HG02970 (cell line): Measurements from ENCODE around the gene CNDP1.

Experiments
- ATAC-seq: cut with Tn5 transposase; IDR thresholded peaks from one replicate; pipeline ENCODE4 v1.9.1; 2021; ENCODE audit warnings: mild to moderate bottlenecking, moderate library complexity, moderate number of reproducible peaks; ENCODE audit not compliant: unreplicated experiment, low FRiP score

CNDP1 gene

DNA sequence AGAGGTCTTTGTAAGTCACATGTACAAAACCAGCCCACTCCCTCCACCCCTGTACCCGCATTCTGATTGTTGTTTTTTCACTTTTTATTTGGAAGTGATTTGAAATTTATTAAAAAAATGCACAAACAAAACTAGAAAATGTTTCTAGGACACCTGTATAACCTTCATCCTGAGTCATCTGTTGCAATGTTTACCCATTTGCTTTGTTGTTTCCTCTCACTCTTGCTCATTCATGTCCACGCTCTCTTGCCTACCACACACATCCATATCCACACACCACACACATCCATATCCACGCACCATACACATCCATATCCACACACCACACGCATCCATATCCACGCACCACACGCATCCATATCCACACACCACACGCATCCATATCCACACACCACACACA, 82.2 kb downstream of the CNDP1 start:
- no peak for ATAC-seq

DNA sequence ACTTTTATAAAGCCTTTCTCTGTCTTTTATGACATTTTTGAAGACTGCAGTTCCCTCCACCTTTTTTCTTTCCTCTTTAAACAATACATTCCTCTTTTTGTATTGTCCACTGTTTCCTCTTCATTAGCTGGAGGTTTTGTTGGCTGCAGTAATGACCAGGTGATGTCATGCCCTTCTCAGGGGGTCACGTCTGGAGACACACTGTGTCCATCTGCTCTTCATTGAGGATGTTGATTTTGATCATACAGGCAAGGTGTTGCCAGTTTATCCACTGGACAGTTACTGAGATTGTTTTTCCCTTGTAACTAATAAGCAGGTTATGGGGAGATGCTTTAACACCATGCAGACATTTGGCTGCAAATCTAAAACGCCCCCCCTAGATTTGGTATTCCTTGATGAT, 83.2 kb downstream of the CNDP1 start:
- ATAC-seq: no peak

DNA sequence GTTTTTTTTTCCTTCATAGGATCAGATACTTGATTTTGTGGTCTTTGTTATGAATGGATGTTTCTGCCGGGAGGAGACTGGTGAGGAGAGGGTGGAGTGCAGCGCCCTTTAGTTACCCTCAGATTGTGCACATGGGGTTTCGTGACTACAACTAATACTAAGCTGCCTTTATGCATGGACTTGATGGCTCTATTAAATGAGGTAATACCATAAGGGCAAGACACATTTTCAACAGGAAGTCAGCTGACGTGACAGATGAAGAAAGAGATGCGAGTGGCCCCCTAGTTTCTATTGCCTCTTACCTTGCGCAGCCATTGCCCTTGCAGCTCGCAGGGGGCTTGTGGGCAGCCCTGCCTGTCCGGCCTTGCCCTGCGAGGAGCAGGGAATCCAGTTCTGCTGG, 87.8 kb downstream of the CNDP1 start:
- no peak for ATAC-seq

DNA sequence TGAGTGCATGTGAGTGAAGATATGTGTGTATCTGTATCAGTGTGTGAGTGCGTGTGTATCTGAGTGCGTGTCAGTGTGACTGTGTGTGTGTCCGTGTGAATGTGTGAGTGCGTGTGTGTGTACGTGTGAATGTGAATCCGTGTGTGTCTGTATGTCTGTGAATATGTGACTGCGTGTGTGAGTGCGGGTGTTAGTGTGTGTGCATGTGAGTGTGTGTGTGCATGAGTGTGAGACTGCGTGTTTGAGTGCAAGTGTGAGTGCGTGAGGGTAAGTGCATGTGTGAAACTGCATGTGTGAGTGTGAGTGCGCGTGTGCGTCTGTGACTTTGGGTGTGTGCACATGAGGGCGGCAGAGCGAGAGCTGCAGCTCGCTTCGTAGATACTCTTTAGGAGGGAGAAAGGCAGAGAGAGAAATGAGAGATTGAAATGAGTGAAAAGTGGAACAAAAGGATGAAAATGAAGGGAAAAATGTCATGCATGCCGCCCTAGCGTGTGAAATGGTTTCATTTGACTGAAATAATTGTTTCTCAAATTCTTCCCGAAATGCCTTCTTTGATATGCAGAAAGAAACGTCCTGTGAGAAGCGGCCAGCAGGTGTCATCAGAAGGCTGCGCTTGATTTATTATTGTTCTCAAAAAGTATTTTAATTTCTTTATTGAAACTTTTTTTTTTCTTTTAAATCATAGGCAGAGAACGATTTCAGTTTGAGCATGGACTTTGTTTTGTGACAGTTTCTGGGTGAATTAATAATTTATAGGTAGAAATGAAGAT, 88.9 kb downstream of the CNDP1 start:
- ATAC-seq: no peak

DNA sequence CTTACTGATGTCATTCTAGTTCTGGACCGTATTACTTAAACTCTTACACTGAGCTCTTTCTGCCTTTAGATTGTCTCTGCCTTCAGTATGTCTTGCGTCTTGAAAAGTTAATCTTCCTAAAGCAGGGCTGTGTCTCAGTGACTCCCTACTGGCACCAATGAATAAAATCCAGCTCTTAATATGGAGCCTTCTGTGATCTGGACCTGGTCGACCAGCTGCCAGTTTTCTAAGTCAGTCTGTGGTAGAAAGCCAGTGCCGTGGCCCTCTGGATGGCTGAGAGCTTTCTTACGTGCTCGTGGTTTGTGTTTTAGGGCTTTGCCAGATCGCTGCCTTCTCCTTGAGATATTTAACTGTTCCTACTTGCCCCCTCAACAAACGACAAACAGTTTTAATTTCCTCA, 90.2 kb downstream of the CNDP1 start:
- ATAC-seq: no peak

DNA sequence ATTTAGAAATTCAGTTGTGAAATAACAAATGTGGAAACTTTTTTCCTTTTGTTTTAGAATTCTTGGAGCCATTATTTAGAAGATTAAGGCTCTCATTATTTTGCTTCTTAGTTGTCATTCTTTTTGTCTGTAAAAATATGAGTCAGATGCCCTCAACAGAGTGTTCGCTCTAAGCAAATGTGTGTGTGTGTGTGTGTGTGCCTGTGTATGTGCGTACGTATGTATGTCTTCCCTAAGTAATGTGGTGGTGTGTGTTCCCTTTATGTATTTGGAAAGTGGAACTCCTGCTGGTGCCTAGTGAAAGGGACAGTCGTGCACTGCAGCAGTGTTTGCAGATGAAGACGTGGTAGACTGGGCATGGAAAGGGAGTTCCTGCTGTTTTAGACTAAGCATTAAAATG, 90.9 kb downstream of the CNDP1 start:
- no peak for ATAC-seq

DNA sequence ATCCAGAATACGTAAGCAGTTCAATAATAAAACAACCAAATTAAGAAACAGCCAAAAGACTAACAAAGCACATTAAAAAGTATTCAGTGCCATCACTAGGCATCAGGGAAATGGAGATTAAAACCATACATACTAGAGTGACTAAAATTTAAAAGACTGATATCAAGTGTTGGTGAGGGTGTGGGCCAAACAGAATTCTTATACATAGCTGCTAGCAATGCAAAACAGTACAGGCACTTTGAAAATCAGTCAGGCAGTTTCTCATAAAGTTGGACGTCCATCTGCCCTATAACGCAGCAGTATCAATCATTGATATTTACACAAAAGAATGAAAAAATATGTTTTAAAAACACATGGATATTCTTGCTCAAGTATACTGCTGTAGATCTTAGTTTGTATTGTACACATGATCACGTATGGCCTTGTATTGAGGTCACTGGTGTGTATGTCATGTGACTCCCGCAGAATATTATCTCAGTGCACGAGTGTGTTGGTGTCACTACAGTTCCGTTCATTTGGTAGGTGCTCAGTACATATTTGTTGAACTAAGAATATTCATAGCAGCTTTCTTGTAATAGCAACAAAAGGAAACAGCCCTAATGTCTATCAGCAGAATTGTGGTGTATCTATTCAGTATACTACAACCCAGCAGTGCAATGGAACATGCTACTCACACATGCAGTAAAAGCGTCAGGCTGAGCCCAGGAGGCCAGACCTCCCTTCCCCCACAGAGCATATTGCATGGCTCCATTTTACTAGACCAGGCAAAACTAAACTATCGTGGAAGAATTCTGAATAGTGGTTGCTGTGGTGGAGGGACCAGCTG, 92.0 kb downstream of the CNDP1 start:
- no peak for ATAC-seq

DNA sequence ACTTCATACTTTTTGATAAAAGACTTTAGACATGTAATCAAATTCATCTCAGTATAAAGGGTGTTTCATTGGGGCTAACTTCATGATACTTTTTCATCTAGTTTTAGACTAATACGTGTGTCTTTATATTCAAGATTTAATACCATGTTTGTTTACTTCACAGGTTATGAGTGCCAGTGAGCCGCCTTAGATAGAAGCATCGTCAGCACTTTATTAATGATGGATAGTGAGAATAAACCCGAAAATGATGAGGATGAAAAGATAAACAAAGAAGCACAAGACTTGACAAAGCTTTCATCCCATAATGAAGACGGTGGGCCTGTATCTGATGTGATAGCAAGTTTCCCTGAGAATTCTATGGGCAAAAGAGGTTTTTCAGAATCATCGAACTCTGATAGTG, 96.5 kb downstream of the CNDP1 start:
- no peak for ATAC-seq

DNA sequence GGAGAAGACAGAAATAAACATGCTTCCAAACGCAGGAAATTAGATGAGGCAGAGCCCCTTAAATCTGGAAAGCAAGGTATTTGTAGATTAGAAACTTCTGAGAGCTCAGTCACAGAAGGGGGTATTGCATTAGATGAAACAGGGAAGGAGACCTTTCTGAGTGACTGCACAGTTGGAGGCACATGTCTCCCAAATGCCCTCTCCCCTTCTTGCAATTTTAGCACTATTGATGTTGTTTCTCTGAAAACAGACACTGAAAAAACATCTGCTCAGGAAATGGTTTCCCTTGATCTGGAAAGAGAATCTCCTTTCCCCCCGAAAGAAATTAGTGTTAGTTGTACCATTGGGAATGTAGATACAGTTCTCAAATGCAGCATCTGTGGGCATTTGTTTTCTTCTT, 96.9 kb downstream of the CNDP1 start:
- ATAC-seq: no peak

DNA sequence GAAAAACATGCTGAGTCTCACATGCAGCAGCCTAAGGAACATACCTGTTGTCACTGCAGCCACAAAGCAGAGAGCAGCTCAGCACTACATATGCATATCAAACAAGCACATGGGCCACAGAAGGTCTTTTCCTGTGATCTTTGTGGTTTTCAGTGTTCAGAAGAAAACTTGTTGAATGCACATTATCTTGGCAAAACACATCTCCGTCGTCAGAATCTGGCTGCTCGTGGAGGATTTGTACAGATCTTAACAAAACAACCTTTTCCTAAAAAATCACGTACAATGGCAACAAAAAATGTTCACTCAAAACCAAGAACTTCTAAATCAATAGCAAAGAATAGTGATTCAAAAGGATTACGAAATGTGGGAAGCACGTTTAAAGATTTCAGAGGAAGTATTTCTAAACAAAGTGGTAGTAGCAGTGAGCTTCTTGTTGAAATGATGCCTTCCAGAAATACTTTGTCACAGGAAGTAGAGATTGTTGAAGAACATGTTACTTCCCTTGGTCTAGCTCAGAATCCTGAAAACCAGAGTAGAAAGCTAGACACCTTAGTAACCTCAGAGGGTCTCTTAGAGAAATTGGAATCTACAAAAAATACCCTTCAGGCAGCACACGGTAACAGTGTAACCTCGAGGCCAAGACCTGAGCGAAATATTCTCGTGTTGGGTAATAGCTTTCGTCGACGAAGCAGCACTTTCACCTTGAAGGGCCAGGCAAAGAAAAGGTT, 97.5 kb downstream of the CNDP1 start:
- no peak for ATAC-seq

DNA sequence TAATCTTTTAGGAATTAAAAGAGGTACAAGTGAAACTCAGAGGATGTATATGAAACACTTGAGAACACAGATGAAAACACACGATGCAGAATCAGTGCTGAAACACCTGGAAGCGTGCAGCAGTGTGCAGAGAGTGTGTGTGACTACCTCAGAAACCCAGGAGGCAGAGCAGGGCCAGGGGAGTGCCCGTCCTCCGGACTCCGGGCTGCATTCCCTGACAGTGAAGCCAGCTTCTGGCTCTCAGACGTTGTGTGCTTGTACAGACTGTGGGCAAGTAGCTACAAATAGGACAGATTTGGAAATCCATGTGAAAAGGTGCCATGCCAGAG, 98.0 kb downstream of the CNDP1 start:
- no peak for ATAC-seq

DNA sequence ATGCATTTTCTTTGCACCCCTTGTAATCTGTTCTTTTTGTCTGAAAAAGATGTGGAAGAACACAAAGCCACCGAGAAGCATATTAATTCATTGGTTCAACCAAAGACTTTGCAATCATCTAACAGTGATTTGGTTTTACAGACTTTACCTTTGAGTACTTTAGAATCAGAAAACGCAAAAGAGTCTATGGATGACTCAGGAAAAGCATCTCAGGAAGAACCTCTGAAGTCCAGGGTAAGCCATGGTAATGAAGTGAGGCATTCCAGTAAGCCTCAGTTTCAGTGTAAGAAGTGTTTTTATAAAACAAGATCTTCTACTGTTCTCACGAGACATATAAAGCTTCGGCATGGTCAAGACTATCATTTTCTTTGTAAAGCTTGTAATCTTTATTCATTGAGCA, 98.6 kb downstream of the CNDP1 start:
- ATAC-seq: no peak

DNA sequence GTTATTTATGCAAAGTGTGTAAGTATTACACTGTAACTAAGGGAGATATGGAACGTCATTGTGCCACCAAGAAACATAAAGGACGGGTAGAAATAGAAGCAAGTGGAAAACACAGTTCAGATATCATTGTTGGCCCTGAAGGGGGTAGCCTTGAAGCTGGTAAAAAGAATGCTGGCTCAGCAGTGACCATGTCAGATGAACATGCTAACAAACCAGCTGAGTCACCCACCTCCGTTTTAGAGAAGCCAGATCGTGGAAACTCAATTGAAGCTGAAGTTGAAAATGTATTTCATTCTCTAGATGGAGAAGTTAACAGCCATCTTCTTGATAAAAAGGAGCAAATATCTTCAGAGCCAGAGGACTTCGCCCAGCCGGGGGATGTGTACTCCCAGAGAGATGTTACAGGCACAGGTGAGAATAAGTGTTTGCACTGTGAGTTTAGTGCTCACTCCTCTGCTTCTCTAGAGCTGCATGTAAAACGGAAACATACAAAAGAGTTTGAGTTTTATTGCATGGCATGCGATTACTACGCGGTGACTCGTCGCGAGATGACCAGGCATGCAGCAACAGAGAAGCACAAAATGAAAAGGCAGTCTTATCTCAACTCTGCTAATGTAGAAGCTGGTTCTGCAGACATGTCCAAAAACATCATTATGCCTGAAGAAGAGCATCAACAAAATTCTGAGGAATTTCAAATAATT, 99.5 kb downstream of the CNDP1 start:
- ATAC-seq: no peak

DNA sequence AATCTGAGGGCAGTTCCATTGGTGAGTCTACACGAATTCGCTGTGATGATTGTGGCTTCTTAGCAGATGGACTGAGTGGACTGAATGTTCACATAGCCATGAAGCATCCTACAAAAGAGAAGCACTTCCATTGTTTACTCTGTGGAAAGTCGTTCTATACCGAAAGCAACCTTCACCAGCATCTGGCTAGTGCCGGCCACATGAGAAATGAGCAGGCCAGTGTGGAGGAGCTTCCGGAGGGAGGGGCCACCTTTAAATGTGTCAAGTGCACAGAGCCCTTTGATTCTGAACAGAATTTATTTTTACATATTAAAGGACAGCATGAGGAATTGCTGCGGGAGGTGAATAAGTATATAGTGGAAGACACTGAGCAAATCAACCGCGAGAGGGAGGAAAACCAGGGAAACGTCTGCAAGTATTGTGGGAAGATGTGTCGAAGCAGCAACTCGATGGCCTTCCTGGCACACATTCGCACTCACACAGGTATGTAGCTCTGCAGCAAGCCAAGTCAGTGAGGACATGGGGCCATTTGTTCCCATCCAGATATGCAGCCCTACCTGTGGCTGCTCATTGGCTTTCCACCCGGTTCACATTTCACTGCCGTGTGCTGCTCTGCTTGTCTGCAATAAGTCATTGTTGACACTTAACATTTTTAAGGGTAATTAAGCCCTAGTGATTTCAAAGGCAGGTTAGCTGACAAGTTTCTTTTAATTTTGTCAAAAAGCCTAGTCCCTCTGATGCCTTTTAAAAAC, 101.1 kb downstream of the CNDP1 start:
- no peak for ATAC-seq
